ENCODE data around the gene LMF1.

- TF ChIP-seq CTCF (IDR thresholded peaks at IDR 0.05 in 4 of 5, conservative IDR thresholded peaks at IDR 0.05 in 1 of 5) (no peak), POLR2A (IDR thresholded peaks at IDR 0.05) (no peak)
Measured at GRCh38 chr16:979147-979546, 8.4 kb upstream of the LMF1 start.
